NT2/D1 (cell line): Measurements from ENCODE around the gene SORBS2.

Experiments used
- YY1 ChIP-seq: IDR thresholded peaks from 2 replicates; pipeline ENCODE4 v1.6.1; 2011; ENCODE audit not compliant: insufficient read length, insufficient read depth
- ZNF274 ChIP-seq: IDR thresholded peaks from 2 replicates; pipeline ENCODE4 v1.6.1; 2011; ENCODE audit warnings: mild to moderate bottlenecking, low read depth, low read length

DNA sequence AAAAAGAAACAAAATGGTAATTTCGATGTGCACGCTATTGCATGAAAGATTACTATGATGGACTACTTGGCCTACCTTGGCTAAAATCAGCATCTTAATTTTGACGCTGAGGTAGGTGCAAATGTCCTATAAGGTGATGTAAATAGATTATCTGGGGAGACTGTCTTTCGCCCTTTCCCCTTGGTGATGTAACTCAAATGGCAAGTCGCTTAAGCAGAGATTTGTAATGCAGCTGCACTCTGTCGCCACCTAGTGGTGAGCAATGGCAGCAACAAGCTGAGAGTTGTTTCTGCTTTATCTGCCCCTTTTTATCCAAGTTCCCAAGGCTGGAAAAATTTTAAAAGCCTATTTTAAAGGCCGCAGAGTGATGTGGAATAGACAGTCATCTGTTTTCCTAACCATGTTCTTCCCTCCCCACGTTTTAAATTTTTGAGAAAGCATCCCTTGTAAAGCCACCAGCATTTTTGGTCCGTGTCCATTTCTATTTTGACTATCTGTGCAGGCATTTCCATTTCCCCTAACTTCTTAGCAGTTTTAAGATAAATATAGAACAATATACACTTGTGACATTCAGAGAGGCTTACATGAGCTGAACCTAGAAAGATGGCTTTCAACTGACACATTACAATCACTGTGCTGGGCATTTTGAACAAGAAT is 214.3 kb downstream of the SORBS2 start:
- TF ChIP-seq ZNF274, result no peak
- TF ChIP-seq YY1, result no peak
